Ishikawa (cell line): Measurements from ENCODE around the gene NRL.

Experiments used
- CEBPB ChIP-seq: IDR thresholded peaks from 2 replicates; pipeline ENCODE4 v1.6.1; 2012
- CREB1 ChIP-seq: IDR thresholded peaks from 2 replicates; pipeline ENCODE4 v1.6.1; 2012; ENCODE audit warnings: low read depth
- EGR1 ChIP-seq: IDR thresholded peaks from 2 replicates; pipeline ENCODE4 v1.6.1; 2012
- EP300 ChIP-seq: IDR thresholded peaks from 2 replicates; pipeline ENCODE4 v1.6.1; 2012; ENCODE audit warnings: borderline replicate concordance
- FOXM1 ChIP-seq: IDR thresholded peaks from 2 replicates; pipeline ENCODE4 v1.6.1; 2012; ENCODE audit warnings: low read depth, borderline replicate concordance
- NFIC ChIP-seq: IDR thresholded peaks from 2 replicates; pipeline ENCODE4 v1.6.1; 2012
- RAD21 ChIP-seq: IDR thresholded peaks from 2 replicates; pipeline ENCODE4 v1.6.1; 2012; ENCODE audit warnings: low read depth
- TAF1 ChIP-seq: IDR thresholded peaks from 2 replicates; pipeline ENCODE4 v1.6.1; 2012; ENCODE audit warnings: low read depth, mild to moderate bottlenecking
- TEAD4 ChIP-seq: IDR thresholded peaks from 2 replicates; pipeline ENCODE4 v1.6.1; 2012
- YY1 ChIP-seq: IDR thresholded peaks from 2 replicates; pipeline ENCODE4 v1.6.1; 2012; ENCODE audit warnings: low read depth
- ZBTB7A ChIP-seq: IDR thresholded peaks from 2 replicates; pipeline ENCODE4 v1.6.1; 2012; ENCODE audit warnings: low read depth
- TF ChIP-seq, protein P1 (sequence below): IDR thresholded peaks from 2 replicates; pipeline ENCODE4 v1.6.1; 2012
- TF ChIP-seq, protein P2 (sequence below): IDR thresholded peaks from 2 replicates; pipeline ENCODE4 v1.6.1; 2012; ENCODE audit warnings: low read depth, mild to moderate bottlenecking
- TF ChIP-seq, protein P3 (sequence below): IDR thresholded peaks from 2 replicates; pipeline ENCODE4 v1.6.1; 2012

DNA sequence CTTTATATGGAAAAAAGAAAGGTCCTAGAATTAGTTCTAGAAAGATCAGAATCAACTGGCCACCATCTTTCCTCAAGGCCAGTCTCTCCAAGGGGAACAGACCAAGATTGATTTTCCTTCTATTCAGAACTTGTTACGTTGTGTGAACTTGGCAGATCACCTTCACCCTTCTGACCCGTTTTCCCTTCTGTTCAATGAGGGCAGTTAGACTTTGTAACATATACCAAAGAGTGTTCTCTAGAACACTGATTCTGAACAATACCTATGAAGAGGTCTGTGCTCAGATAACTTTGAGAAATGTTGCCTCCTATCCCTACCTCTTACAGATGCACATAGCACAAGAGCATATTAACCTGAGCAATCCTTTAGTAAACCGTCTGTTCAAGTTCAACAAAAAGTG is 31.3 kb downstream of the NRL start:
- TF ChIP-seq, protein P1, sequence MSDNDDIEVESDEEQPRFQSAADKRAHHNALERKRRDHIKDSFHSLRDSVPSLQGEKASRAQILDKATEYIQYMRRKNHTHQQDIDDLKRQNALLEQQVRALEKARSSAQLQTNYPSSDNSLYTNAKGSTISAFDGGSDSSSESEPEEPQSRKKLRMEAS = no peak
- no peak for TF ChIP-seq FOXM1
- TF ChIP-seq YY1 = no peak
- TF ChIP-seq EGR1 = no peak
- no peak for TF ChIP-seq EP300
- TF ChIP-seq, protein P2, sequence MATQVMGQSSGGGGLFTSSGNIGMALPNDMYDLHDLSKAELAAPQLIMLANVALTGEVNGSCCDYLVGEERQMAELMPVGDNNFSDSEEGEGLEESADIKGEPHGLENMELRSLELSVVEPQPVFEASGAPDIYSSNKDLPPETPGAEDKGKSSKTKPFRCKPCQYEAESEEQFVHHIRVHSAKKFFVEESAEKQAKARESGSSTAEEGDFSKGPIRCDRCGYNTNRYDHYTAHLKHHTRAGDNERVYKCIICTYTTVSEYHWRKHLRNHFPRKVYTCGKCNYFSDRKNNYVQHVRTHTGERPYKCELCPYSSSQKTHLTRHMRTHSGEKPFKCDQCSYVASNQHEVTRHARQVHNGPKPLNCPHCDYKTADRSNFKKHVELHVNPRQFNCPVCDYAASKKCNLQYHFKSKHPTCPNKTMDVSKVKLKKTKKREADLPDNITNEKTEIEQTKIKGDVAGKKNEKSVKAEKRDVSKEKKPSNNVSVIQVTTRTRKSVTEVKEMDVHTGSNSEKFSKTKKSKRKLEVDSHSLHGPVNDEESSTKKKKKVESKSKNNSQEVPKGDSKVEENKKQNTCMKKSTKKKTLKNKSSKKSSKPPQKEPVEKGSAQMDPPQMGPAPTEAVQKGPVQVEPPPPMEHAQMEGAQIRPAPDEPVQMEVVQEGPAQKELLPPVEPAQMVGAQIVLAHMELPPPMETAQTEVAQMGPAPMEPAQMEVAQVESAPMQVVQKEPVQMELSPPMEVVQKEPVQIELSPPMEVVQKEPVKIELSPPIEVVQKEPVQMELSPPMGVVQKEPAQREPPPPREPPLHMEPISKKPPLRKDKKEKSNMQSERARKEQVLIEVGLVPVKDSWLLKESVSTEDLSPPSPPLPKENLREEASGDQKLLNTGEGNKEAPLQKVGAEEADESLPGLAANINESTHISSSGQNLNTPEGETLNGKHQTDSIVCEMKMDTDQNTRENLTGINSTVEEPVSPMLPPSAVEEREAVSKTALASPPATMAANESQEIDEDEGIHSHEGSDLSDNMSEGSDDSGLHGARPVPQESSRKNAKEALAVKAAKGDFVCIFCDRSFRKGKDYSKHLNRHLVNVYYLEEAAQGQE = no peak
- TF ChIP-seq NFIC = no peak
- TF ChIP-seq ZBTB7A = no peak
- no peak for TF ChIP-seq TAF1
- no peak for TF ChIP-seq RAD21
- no peak for TF ChIP-seq CEBPB
- no peak for TF ChIP-seq CREB1
- TF ChIP-seq TEAD4 = no peak
- TF ChIP-seq, protein P3, sequence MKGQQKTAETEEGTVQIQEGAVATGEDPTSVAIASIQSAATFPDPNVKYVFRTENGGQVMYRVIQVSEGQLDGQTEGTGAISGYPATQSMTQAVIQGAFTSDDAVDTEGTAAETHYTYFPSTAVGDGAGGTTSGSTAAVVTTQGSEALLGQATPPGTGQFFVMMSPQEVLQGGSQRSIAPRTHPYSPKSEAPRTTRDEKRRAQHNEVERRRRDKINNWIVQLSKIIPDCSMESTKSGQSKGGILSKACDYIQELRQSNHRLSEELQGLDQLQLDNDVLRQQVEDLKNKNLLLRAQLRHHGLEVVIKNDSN = no peak
